NCI-H2029 (cell line): ENCODE results near the gene ERBIN.
A peak's percentile ranks its signal among the peaks of the same experiment; 100 is the strongest.
"Not testable (repeated sequence)": the region's sequence is repeated elsewhere in the genome, so short reads cannot be mapped to it uniquely, and the experiment has no call there.

Source experiments
- DNase-seq: peaks from one replicate; lab custom pipeline; 2025; lab: John Stamatoyannopoulos, UW

ERBIN gene

GRCh38 chr5:66004216-66004615, 77.8 kb downstream of the ERBIN start:
- no peak for DNase-seq

DNA sequence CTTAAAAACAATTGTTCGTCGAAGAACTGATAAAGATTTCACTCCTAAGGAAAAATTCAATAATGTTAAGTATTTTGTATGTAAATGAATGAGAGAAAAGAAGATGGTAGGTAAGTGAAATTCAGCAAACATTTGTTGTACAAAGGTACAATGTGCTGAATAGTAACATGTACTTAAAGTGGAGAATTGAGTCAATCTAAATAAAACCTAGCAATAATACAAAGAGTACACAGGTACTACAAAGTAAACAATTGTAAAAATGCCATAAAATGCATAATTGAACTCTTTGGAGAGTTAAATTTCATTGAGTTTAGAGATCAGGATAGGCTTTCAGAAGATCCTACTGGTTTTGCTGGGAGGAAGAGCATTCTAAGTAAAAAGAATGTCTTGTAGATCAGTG, 82.9 kb downstream of the ERBIN start:
- DNase-seq: no peak

- DNase-seq: no peak
Observed at GRCh38 chr5:66010476-66010875, 84.1 kb downstream of the ERBIN start.

DNA sequence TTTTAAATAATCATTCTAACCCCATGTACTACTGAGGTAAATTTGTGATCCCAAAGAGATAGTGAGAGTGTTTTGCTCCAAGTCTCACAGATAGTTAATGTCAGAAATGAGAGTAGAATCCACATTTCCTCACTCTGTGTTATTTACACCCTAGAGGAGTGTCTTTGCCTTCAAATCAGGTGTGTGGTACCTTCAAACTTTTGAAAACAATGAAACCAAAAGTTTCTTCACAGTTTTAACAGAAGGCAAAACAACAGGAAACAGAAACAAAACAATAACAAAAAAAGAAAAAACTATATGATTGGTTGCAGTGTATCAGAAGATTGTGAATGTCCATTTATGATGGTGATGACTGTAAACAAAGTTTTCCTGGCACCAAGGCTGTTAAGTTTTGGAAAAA, 85.9 kb downstream of the ERBIN start:
- no peak for DNase-seq

DNA sequence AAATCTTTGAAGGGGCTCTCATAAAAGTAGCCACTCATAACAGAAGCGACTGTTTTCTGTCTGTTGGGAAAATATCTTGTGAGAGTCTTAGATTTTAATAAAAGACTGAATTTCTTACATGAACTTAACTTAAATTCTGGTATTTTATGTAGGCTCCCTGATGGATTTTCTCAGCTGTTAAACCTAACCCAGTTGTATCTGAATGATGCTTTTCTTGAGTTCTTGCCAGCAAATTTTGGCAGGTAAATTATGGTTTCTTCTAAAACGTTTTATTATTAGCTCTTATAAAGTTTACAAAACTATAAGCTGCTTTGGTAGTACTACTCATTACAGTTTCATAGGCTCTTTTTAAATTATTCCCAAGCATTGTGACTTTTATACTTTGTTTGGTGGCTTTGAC, 87.0 kb downstream of the ERBIN start:
- DNase-seq: no peak

DNA sequence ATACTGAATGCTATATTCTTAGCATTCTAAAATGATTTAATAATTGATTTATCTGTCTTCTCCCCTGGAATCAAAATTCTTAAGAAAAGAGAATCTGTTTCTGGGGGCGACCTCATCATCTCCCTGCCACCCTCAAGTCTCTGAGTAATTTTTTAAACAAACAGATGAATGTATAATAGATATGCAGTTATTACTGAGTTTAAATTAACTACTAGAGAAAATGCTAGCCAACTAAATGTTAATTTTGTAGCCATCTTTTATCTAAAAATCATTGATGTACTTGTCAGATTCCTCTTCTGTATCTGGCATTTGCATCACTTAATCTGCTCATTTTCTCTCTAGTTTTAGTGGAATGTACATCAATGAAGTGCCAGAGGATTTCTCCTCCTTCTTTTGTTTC, 87.5 kb downstream of the ERBIN start:
- DNase-seq: no peak

DNA sequence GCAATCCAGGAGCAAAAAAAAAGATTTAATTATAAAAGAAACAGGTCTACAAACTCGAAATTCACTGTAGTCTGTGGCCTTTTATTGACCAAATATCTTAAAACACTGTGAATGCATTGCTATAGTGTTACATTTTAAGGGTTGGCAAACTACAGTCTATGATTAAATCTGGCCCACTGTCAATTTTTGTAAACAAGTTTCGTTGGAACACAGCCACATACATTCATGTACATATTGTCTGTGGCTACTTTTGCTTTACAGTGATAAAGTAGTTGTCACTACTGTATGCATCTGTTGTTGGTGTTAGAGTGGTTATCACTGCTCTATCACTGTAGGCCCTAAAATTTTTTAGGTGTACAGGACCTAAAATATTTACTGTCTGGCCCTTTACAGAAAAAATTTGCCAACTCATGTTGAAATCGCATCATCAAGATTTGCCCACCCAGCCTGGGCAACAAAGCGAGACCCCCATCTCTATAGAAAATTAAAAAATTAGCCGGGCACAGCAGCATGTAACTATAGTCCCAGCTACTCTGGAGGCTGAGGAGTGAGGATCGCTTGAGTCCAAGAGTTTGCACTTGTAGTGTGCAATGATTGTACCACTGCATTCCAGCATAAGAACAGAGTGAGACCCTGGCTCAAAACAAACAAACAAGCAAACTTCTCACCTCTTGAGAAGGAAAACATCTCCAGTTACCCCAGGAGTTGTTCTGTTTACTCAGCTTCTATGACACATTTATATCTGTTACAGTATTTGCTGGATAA, 89.0 kb downstream of the ERBIN start:
- DNase-seq: no peak

GRCh38 chr5:66021585-66021984, 95.2 kb downstream of the ERBIN start:
- DNase-seq: peak; percentile 13

DNA sequence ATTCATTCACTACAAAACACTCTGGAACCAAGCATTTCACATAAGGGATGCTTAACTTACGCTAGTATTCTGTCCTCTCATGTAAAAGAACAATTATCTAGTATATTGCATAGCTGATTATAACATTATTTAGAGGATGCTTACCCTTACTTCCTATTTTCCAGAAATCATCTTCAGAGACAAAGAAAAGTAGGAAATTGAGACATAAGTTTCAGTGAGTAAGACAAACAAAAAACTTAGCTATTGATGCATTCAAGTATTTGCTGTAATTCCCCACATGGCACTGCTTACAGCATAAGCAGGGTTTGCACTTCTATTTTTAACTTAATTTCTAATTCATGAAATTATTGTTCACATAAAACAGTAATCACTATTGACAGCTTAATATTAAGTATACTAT, 112.9 kb downstream of the ERBIN start:
- no peak for DNase-seq

- DNase-seq: no peak
Observed at GRCh38 chr5:66039701-66040100, 113.3 kb downstream of the ERBIN start.

DNA sequence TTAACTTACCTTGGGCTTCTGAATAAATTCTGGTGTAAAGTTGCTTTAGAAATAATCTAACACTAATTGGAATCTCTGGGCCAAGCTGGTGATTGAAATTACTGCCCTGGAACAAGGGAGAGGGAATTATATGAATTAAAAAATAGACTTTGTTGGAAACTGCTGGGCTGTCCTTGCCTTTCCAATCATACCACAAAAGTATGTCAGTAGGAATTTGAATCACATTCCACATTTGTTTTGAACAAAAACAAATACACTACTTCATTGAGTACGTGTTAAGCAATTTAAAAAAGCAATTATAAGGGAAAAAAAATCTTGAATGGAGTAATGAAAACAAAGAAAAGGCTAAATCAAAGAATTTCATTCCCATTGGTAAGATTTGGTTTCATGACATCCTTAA, 115.3 kb downstream of the ERBIN start:
- DNase-seq: no peak

GRCh38 chr5:66057239-66057638, 130.9 kb downstream of the ERBIN start:
- no peak for DNase-seq

DNA sequence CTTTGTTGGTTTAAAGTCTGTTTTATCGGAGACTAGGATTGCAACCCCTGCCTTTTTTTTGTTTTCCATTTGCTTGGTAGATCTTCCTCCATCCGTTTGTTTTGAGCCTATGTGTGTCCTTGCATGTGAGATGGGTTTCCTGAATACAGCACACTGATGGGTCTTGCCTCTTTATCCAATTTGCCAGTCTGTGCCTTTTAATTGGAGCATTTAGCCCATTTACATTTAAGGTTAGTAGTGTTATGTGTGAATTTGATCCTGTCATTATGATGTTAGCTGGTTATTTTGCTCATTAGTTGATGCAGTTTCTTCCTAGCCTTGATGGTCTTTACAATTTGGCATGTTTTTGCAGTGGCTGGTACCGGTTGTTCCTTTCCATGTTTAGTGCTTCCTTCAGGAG, 134.9 kb downstream of the ERBIN start:
- DNase-seq: not testable (repeated sequence)

GRCh38 chr5:66063061-66063460, 136.7 kb downstream of the ERBIN start:
- not testable (repeated sequence) for DNase-seq

DNA sequence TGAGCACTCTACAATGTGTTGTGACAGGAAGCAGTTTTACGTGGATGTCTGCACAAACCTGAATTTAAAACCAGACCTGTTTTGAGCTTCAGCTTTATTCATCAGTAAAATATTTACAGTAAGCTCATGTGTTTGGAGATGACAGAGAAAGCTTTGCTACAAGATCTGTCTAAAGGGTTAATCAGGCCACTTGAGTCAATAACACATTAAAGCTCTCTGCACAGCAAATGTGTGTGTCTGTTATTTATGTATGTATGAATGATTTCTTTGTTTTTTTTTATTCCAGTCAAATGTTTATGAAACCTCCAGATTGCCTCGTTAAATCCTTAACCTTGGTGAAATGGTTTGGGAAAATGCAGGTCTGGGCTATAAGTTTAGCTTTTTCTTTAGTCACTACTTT, 140.5 kb downstream of the ERBIN start:
- no peak for DNase-seq

- DNase-seq: no peak
Observed at GRCh38 chr5:66072031-66072430, 145.7 kb downstream of the ERBIN start.

GRCh38 chr5:66074901-66075300, 148.5 kb downstream of the ERBIN start:
- no peak for DNase-seq

- DNase-seq: no peak
Observed at GRCh38 chr5:66080664-66081063, 154.3 kb downstream of the ERBIN start.

GRCh38 chr5:66089384-66089783, 163.0 kb downstream of the ERBIN start:
- no peak for DNase-seq

DNA sequence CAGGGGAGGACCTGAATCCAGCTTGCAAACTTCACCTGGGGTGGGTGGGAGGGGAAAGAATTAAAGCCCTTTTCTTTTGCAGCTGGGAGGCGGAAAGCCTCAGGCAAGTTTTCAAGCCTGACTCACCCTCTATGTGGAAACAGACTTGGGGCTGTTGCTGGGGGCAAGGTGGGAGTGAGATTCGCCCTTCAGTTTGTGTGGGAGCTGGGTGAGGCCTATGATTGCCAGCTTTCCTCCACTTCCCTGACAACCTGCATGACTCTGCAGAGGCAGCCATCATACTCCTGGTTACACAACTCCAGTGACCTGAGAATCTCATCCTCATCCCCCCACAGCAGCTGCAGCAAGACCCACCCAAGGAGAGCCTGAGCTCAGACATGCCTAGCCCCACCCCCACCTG, 174.5 kb downstream of the ERBIN start:
- DNase-seq: no peak

DNA sequence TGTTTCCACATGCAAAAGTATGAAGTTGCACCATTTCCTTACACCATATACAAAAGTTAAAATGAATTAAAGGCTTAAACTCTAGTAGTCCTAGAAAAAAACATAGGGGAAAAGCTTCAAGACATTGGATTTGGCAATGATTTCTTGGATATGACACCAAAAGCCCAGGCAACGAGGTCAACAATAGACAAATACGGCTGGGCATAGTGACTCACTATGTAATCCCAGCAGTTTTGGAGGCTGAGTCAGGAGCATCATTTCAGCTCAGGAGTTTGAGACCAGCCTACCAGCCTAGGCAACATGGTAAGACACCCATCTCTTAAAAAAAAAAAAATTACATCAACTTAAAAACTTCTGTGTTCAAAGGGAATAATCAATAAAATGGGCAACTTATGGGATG, 186.8 kb downstream of the ERBIN start:
- DNase-seq: no peak

DNA sequence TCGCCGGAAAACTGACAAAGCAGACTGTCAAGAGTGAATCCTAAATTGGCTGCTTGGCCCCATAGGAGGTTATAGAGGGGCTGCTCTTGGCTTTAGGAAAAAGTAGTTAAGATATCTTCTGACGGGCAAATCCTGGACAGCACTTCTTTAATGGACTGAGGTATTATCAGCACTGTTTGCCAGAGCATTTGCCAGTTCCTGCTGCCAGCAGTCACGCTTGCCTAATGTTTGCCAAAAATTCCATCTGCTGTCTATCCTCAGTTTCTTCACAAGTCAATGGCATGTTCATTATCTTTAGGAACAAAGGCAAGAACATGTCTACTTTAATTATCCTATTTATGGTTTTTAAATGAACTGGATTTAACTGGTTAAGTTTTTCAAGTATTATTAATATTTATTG, 191.9 kb downstream of the ERBIN start:
- no peak for DNase-seq

GRCh38 chr5:66122379-66123034, 196.1 kb downstream of the ERBIN start:
- no peak for DNase-seq

- DNase-seq: no peak
Observed at GRCh38 chr5:66129144-66129543, 202.8 kb downstream of the ERBIN start.
